HG02798 (cell line): ENCODE measurements around the gene ALK.

Experiments
- ATAC-seq: cut with Tn5 transposase; IDR thresholded peaks from one replicate; pipeline ENCODE4 v1.9.1; 2021; ENCODE audit warnings: mild to moderate bottlenecking; ENCODE audit not compliant: unreplicated experiment, poor library complexity

ALK gene

DNA sequence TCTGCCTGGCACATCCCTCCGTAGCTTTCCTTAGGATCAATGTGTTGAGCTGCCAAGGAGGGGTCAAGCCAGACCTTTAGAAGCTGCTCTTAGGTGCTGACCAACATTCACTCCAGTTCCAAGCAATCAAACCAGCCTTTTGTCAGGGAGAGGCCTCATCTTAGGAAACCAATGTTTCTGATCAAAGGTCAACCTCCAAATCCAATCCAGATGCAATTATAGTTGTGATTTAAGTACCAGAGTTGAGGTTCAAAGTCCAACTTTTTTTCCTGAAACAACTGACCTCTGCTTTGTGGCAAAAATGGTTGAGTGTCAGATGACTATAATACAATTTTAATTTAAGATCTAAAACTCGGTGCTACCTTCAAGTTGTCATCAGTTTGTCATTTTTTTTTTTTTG, 303.4 kb downstream of the ALK start:
- ATAC-seq, result no peak

DNA sequence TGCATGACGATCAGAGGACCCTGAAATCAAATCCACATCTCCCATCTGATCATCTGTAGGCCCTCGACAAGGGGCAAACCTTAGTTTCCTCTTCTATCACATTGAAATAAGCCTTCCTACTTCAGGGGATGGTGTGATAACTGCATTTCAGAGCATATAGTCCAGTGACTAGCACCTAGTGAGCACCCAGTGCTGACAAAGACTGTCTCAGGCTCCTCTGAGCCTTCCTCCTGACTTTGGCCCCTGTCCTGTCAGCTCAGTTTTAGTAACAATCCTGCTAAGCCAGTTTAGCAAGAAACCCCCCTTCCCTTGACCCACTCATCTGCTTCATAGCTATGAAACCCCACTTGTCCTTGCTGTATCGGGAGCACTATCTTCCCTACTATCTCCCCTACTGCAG, 304.0 kb downstream of the ALK start:
- no peak for ATAC-seq

DNA sequence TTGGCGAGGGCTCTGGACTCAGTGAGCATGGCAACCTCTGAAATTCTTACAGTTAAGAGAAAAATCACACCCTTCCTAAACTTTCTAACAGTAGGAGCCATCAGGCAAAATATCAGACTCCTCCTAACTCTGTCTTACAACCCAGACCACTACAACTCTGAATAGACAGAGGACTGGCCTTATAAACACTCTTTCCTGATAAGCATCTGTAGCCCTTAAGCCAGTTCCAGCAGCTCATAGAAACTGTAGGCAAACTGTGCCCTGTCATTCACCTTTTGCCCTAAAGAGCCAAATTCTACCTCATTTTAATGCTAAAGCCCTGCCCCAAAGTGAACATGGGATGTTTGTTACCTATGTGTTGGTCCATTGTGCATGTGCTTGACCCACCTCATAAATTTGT, 304.8 kb downstream of the ALK start:
- ATAC-seq, result no peak

DNA sequence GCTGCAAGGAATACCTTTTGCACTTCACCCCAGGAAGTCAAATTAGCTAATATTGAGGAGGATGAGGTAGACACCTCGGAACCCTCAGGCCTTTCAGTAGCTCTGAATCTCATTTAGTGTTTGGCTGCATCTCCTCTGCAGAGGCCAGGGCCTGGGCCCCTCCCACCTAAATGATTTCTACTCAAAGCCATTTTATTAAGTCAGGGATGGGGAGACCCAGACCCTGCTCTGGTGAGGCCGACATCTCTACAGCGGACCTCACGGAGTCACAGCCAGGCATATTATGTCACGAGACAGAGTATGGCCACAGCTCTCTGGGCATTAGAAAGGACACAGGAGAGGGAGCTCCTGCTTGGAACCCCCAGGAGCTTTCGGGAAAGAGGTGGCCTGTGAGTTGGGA, 305.5 kb downstream of the ALK start:
- no peak for ATAC-seq

DNA sequence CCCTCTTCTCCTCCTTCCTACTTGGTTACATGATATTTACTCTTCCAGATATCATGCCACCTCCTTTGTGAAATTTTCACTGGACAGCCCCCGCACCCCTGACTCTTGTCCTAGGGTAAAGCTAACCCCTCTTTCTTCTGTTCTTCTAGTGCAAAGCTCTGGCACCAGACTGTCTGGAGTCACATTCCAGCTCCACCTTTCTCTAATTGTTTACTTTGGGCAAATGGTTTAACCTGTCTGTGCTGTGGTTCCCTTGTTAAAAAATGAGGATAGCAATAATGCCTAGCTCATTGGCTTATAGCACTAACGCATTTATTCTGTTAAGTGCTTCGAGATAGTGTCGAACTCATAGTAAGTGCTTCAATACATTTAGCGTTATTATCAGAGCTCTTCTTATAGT, 306.2 kb downstream of the ALK start:
- ATAC-seq, result no peak

DNA sequence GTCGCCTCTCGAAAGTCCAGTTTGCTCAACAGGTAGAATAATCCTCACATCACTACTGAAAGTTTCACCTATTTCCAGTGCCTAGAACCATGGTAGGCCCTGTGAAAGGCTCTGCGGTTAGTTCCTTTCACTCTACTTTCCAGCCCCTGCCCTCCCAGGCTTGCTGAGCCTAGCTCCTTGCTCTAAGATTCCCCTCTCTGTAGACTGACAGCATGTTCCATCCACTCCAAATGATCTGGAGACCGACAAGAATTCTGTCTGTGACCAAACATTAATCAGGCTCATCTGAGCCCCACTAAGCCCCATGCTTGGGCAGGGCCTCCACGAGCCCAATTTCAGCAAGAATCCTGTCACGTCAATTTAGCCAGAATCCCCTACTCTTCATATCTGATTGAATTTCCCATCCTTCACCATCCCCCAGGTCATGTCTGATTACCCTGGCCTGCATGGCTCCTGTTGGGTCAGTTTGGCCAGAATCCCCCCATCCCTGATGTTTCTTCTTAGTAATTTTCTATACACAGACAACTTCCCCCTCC, 307.0 kb downstream of the ALK start:
- no peak for ATAC-seq

DNA sequence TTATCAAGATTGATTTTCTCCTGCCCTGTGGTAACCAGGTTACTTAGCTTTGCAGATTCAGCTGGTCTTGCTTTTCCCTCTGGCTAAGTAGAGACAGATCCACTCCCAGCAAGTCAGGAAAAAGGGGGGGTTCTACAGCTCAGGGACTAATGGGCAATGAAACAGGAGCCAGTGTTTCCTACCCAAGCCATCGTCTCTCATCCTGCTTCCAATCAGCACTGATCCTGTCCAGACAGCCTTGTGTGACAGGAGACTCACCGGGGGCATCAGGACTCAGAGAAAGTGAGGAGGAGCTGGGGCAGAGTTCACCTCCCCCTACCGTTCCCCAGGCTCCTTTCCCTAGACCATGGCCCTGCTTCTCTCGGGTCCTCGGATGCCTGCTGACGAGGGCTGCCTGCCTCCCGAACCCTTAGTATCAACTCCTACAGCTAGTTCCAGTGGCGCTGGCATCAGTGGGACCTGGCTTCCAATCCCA, 307.6 kb downstream of the ALK start:
- no peak for ATAC-seq

DNA sequence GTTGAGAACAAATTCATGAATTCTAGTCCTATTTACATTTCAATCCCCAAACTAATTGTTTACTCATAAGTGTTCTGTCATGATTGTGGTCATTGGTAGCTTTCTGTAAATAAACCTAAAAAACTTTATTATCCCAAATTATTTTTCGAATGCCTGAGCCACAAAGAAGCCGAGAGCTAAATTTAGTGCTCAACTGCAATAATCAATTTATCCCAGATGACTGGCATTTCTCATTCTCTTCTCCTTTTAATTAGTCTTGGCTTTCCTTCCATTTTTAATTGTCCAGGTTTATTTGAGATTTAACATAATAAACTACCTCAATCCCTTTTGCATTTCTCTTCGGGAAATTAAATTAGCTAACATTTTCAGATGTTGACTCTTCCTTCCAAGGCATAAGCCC, 308.3 kb downstream of the ALK start:
- no peak for ATAC-seq

DNA sequence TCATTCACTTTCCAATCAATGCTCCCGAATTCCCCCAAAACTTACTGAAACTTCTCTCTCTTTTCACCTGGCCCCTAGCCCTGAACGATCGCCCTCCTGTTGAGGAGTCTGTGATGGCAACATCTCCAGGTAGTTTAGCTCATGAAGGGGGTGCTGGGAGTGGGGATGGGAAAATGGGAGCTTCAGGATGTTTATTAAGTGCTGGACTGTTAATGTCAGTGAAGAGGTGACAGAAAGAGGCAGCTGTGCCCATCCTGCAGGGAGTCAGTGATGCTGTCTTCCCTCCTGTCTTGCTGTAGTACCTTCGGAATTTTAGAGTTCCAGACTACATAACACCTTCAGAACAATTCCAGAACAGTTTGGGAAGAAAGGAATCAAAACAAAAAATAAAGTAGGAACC, 308.8 kb downstream of the ALK start:
- no peak for ATAC-seq

DNA sequence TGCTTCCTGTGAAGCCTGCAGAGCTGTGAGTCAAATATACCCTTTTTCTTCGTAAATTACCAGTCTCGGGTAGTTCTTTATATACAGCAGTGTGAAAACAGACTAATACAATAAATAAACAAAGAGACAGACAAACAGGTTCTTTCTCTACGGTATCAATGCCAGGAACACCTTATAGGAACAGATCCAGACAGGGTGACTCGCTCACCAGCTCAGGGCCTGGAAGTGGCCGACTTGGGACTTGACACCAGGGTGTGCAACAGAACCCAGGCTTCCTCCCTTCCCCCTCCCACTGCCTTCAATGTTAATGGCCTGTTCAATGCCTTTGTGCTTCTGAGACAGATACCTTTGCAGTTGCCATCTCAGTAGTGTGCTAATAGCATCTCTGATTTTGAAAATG, 309.5 kb downstream of the ALK start:
- no peak for ATAC-seq

DNA sequence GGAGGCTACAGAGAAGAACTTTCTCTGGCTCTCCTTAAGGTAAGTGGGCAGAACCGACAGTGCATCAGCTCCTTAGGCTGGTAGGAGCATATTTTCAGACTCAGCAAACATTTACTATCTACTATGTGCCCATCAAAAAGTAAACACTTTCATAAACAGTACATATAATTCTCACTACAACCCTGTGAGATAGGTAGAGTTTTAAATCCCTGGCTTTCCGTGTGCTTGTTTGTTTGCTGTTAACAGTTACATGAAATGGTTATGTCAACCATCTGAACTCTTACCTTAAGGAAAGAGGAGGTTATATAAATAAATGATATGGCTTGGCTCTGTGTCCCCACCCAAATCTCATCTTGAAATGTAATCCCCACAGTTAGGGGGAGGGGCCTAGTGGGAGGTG, 310.1 kb downstream of the ALK start:
- no peak for ATAC-seq

DNA sequence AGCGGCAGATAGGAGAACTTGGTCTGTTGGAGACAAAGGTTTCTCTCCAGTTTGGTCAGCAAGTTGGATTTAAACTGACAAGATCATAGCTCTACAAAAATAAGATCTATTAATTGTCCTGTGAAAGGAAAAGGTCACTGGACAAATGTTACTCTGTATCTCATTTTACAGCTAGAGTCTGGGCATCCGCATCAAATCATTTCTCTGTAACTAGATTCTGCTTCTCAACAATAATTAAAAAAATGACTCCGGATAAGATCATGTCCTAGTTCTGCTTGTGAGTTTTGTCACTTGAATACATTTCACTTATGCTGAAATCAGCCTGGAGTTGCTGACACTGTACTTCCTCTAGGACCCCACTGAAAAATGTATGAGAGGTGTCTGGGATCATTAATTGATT, 310.8 kb downstream of the ALK start:
- ATAC-seq, result no peak

DNA sequence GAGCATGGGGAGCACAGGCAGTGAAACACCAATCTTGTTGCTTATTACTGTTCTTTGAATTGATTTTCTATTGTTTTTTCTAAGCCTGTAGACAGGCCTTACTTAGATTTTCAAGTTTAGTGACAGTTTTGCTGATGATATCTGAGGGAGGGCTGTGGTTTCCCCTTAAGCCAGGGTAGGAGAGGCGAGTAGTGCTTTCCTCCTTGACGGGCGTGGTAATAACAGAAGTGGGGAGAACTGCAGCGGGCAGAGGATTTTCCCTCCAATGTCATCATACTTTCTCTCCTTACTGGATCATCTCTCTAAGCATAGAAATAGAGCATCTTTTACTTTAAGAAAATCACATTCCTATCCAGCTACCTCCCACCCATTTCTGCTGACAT, 314.4 kb downstream of the ALK start:
- no peak for ATAC-seq

DNA sequence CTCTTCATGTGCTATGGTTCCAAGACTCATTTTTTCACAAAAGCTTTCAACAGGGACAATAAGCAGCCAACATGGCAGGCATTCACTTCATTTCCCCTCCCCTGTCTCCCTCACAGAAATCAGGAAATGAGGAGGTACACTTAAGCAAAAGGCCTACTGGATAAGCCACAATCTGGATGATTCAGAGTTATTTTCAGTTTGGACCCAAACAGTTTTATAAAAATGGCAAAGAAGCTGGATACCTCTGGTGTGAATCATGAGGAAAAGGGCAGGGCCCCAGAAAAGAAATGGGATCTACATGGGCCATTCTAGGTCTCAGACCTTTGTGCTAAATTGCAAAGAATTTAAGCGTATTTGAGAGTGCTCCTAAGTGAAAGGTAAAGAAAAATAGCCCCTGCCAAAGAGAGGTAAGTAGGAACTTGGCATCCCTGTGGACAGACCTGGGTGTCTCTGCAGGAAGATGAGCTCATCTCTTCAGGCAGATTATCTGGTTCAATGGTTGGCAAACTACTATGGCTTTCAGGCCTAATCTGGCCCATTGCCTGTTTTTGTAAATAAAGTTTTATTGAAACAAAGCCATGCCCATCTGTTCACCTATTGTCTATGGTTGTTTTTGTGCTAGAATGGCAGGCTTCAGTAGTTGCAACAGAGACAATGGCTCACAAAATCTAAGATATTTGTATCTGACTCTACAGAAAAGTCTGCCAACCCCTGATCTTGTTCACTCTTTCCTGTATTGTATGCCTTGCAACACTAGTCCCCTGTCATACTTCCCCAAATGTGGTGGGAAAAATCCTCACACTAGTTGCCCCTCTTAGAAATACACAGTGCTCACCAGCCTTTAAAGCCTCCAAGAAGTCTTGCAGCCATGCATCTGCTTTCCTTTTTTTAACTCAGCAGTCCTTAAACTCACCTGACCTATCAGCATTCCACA, 315.0 kb downstream of the ALK start:
- ATAC-seq, result no peak

DNA sequence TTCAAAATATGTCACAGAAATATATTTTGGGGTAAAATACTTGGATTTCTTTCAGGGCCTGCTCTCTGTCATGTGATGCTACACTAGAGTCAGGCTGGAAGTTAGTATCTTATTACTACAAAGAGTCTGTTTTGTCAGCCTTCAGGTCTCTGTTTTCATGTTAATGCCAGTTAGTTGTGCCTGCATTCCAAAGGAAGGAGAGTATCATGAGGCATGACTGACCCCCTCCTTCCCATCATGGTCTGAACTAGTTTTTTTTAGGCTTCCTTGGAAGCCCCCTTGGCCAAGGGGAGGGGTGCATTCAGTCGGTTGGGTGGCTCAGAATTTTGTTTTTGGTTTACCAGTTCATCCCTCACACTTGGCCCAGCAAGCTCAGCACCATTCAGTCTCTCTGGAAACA, 318.0 kb downstream of the ALK start:
- no peak for ATAC-seq

DNA sequence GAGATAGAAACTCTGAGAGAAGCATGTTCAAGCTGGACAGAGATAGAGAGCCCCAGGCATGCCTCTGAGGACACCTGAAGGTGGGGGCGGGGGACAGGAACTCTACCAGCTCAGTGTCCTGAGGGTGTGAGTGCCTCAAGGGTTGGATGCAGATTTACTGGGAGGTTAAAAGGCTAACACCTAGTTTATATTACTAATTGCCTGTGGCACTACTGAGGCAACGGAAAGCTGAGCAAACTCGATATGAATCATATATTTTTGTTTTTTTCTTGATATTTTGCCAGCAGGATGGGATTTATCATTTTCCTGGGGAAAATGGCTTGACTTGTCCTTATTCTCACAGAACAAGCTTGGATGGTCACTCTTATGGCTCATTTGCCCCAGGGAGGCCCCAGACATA, 319.5 kb downstream of the ALK start:
- ATAC-seq, result no peak

DNA sequence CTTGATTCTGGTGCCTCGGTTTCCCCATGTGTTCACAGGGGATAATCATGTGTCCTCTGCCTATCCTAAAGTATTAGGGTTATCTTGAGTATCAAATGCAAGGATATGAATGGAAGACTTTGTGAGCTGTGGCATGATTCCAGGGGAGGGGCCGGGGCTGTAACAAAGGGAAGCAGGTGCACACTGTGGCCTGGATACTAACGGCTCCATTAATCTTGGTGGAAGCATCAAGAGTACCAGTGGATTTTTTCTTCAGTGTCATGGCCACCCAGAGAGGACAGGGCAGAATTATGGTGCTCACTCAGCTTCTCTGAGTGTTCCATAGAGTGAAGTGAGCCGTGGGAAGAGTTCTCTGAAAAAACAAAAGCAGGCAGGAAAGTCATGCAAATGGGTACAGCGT, 320.1 kb downstream of the ALK start:
- ATAC-seq, result no peak

DNA sequence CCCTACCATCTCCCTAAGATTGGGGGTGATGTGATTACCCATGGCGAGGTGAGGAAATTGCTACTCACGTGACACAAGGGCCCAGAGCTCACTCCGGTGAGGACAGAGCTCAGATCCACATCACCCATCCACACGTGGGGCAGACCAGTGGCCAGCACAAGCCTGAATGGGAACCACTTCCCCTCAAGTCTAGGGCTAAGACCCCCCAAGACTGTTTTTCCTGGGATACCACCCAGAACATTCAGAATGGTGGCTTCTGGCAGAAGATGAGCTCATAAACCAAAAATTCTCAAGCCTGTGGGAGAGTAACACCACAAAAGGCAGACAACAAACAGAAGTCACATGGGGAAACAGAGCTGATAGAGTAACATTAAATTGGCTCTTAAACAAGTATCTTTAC, 321.4 kb downstream of the ALK start:
- ATAC-seq, result no peak

DNA sequence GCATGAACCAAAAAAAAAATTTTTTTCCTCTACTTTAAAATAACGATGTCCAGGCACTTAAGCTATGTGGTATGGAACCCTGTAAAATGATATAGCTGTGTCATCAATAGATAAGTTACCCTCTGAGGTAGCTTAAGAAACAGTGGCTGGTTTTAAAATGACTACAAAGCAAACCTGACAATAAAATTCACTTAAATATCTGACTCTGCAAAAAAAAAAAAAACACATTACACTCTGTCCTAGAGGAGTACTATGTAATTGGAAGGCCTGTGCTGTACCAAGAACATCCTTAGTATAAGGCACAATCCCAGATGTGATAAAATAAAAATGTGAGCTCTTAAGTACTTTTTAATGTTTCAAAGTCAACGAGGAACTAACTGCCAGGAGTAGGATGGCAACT, 322.4 kb downstream of the ALK start:
- no peak for ATAC-seq

DNA sequence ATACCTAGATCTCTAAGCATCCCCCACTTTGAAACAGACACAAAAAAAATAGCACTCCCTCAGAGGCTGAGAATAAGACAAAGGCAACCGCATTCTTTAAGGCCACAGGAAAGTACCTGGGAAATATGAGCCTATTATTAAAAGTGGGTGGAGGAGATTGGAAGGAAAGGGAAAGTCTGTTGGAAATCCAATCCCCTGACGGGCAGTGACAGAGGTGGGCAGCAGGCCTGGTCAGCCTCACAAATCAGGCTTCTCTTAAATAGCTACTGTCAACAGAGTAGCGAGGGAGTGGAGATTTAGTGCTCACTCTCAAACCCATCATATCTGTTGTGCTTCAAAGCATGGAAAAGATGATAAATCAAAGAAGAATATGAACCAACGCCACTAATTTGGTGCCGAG, 324.4 kb downstream of the ALK start:
- peak; percentile 34 for ATAC-seq

DNA sequence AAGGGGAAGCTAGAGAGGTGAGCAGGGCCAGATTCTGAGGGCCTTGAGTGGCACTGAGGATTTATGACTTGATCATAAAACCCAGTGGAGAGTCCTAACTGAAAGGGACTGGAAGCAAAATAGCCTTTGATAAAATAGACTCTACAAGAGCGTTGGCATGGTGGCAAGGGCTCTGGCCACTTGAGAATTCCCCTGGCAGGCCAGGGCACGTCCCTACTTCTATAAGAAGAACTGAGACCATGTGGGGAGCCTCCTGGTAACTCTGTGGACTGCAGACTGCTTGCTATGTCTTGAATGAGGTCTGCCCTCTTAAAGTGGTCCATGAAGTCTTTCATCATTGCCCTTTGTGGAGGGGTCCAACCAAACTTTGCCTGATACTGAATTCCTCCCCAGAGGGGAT, 324.8 kb downstream of the ALK start:
- peak; percentile 73 for ATAC-seq

DNA sequence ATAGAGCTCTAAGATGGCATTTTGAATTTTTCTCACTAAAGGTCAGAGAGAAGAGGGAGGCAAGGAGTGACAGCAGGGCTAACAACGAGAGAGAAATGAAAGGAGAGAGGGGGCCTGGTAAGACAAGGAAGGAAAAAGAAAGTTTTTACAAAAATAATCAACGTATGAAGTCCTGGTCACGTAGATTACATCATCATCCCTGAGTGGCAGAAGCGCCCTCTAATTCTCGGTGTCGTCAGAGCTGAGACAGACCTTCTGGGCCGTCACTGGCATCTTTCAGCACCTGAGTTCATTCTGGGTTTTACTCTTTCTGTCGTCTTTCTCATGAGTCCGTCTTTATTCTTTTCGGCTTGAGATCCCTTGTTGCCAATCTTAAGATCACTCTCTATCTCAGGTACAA, 329.8 kb downstream of the ALK start:
- ATAC-seq, result no peak
